Mucosa of descending colon (tissue), 3 donors: ENCODE data around the gene SLC22A5. TPM values are rescaled to one million over a fixed set of nuclear protein-coding genes. Genes with fewer than 3 reads are reported as not detected.

Source experiments
- ATAC-seq: fragments of 200-7000 bp; cut with Tn5 transposase; one replicate; pipeline ENCODE4 v1.9.1; 2020; ENCODE audit warnings: mild to moderate bottlenecking, moderate library complexity
- DNase-seq, 3 donors: peaks; one replicate each; pipeline ENCODE4 v3.0.0-alpha.2; 2020
- H3K36me3 ChIP-seq: fragments of 200-600 bp; one replicate; pipeline ENCODE4 v1.8.0; 2021; ENCODE audit warnings: low read depth, mild to moderate bottlenecking
- H3K4me1 ChIP-seq: fragments of 200-600 bp; one replicate; pipeline ENCODE4 v1.8.0; 2021; ENCODE audit warnings: low read depth, mild to moderate bottlenecking
- H3K4me3 ChIP-seq: fragments of 200-600 bp; one replicate; pipeline ENCODE4 v1.8.0; 2021; ENCODE audit warnings: mild to moderate bottlenecking
- H3K9me3 ChIP-seq: fragments of 200-600 bp; one replicate; pipeline ENCODE4 v1.8.0; 2021; ENCODE audit warnings: mild to moderate bottlenecking
- CTCF ChIP-seq: fragments of 200-600 bp; IDR thresholded peaks from one replicate; pipeline ENCODE4 v1.8.0; 2022; ENCODE audit warnings: antibody characterized with exemption, mild to moderate bottlenecking
- intact Hi-C, 2 donors: fragments of 100-400 bp; cut with DNase I in 1 of 2; cut with micrococcal nuclease in 1 of 2; formaldehyde crosslinking; loops; one replicate each; pipeline versions ENCODE4 v1.11.0 to v1.11.1; 2022; cut with DNase I, micrococcal nuclease
- total RNA-seq, 3 donors: library from RNA; stranded (reverse); fragmentation: NEBNext Ultra II Directional in 2 of 3; extraction: Animal tissue kit (Norgen Biotek cat#: 25700) in 2 of 3; gene quantifications; one replicate each; pipeline versions ENCODE4 v1.2.1 to v1.2.4, GENCODE V29; 2021 to 2023
- donor health status: DM: no; HTN: no; CAD: no; lungs with moderate emphysema.
- donor health status: DM: no; HTN: no; CAD: no.
- donor health status: DM: no; HTN: yes; CAD: no.

Gene SLC22A5
- total RNA-seq, 3 donors from 2014 or later = 27.9 to 95.4 (median 29.4) TPM

GRCh38 chr5:132378580-132378979 lies 9.1 kb downstream of the SLC22A5 start:
- no peak for DNase-seq
- Histone ChIP-seq H3K9me3 (no peaks in the 10 kb centered on the region), H3K36me3 (no peaks in the 10 kb centered on the region), H3K4me3 (no peak overlapping the region), H3K4me1 (no peaks in the 10 kb centered on the region)
- intact Hi-C loops = no loop called here
- ATAC-seq = no peak
- TF ChIP-seq CTCF = no peak

- ATAC-seq = peak; percentile 23
- no peak for DNase-seq
Observed at GRCh38 chr5:132380047-132380446, 10.5 kb downstream of the SLC22A5 start.

GRCh38 chr5:132380741-132381140 lies 11.2 kb downstream of the SLC22A5 start:
- H3K4me1 ChIP-seq = peaks cover 5% of the 10 kb centered on the region
- DNase-seq = no peak
- no peaks in the 10 kb centered on the region for H3K9me3 ChIP-seq
- no peak for ATAC-seq
- peaks cover 4% of the 10 kb centered on the region for H3K36me3 ChIP-seq
- no peak overlapping the region for H3K4me3 ChIP-seq
- TF ChIP-seq CTCF = no peak
- intact Hi-C loops = loop anchor here in 1 of 2 donors (10.0 kb wide), 1 partner anchor 434 kb away; the partner anchor contains the start of gene SOWAHA

More at GRCh38 chr5:132380047-132380446, 10.5 kb downstream of the SLC22A5 start:
- H3K36me3 ChIP-seq = peaks cover 4% of the 10 kb centered on the region
- no peak for TF ChIP-seq CTCF
- H3K4me3 ChIP-seq = no peak overlapping the region
- H3K9me3 ChIP-seq = no peaks in the 10 kb centered on the region
- intact Hi-C loops = loop anchor here in 1 of 2 donors (10.0 kb wide), 1 partner anchor 435 kb away; the partner anchor contains the start of gene SOWAHA
- no peaks in the 10 kb centered on the region for H3K4me1 ChIP-seq

GRCh38 chr5:132381614-132382013 lies 12.1 kb downstream of the SLC22A5 start:
- no peak for TF ChIP-seq CTCF
- H3K36me3 ChIP-seq = peaks cover 4% of the 10 kb centered on the region
- H3K4me1 ChIP-seq = peaks cover 6% of the 10 kb centered on the region
- no peaks in the 10 kb centered on the region for H3K9me3 ChIP-seq
- ATAC-seq (no peak), DNase-seq (no peak)
- intact Hi-C loops = loop anchor here in 1 of 2 donors (10.0 kb wide), 1 partner anchor 433 kb away; the partner anchor contains the start of gene SOWAHA
- no peak overlapping the region for H3K4me3 ChIP-seq

- ATAC-seq = no peak
- DNase-seq = no peak
- intact Hi-C loops = loop anchor here in 1 of 2 donors (10.0 kb wide), 1 partner anchor 432 kb away; the partner anchor contains the start of gene SOWAHA
- no peak overlapping the region for H3K4me3 ChIP-seq
- no peak for TF ChIP-seq CTCF
- no peaks in the 10 kb centered on the region for H3K9me3 ChIP-seq
- peaks cover 22% of the 10 kb centered on the region for H3K4me1 ChIP-seq
- H3K36me3 ChIP-seq = peaks cover 4% of the 10 kb centered on the region
Observed at GRCh38 chr5:132383261-132383660, 13.8 kb downstream of the SLC22A5 start.

- no peak for ATAC-seq
- H3K9me3 ChIP-seq = no peaks in the 10 kb centered on the region
- peaks cover 22% of the 10 kb centered on the region for H3K4me1 ChIP-seq
- TF ChIP-seq CTCF = no peak
- intact Hi-C loops = loop anchor here in 1 of 2 donors (10.0 kb wide), 1 partner anchor 431 kb away; the partner anchor contains the start of gene SOWAHA
- no peak overlapping the region for H3K4me3 ChIP-seq
- peaks cover 4% of the 10 kb centered on the region for H3K36me3 ChIP-seq
- no peak for DNase-seq
Observed at GRCh38 chr5:132383984-132384383, 14.5 kb downstream of the SLC22A5 start.
